Measurements from ENCODE around the gene DGKH.

Gene DGKH

GRCh38 chr13:42041011-42041683, 7.3 kb upstream of the DGKH start:
- H3K4me3 ChIP-seq (ENCODE audit: low read length): peak overlapping the region; percentile 88
- H3K9me3 ChIP-seq (ENCODE audit: control insufficient read depth, insufficient read depth, low read length): no peaks in the 10 kb centered on the region
- H3K27me3 ChIP-seq (ENCODE audit: control insufficient read depth, insufficient read depth, low read length): peaks cover 13% of the 10 kb centered on the region; the same call in 1 of the 2 replicates
- no peak for DNase-seq (ENCODE audit: low read depth, low spot score)
- H3K36me3 ChIP-seq (ENCODE audit: control insufficient read depth, insufficient read depth, low read length): no peaks in the 10 kb centered on the region
- no peak overlapping the region for H3K27ac ChIP-seq (ENCODE audit: low read length)
- H3K4me1 ChIP-seq (ENCODE audit: control insufficient read depth, insufficient read depth, low read length): no peaks in the 10 kb centered on the region
- no CpG with 5 or more reads among the region's 58 CpGs for WGBS (ENCODE audit: insufficient coverage, insufficient read length)

DNA sequence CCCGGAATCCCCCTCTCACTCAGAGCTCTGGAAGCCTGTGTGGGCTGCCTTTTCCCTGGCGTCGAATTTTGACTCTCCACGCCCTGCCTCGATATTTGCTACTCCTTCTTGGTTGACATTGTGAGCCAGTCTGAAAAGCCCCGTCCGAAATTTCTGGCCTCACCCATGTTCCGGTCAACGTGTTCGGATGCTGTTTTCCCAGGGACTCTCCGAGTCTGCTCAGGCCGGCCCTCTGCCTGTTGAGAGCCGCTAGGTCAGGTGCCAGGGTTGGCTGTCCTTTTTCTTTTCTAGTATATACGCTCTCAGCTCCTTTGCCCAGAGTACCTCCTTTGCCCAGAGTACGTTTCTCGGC, 6.8 kb upstream of the DGKH start:
- H3K9me3 ChIP-seq (ENCODE audit: control insufficient read depth, insufficient read depth, low read length): no peaks in the 10 kb centered on the region
- no peak overlapping the region for H3K27ac ChIP-seq (ENCODE audit: low read length)
- peaks cover 13% of the 10 kb centered on the region; the same call in 1 of the 2 replicates for H3K27me3 ChIP-seq (ENCODE audit: control insufficient read depth, insufficient read depth, low read length)
- H3K4me1 ChIP-seq (ENCODE audit: control insufficient read depth, insufficient read depth, low read length): no peaks in the 10 kb centered on the region
- H3K4me3 ChIP-seq (ENCODE audit: low read length): peak overlapping the region; percentile 88
- no peaks in the 10 kb centered on the region for H3K36me3 ChIP-seq (ENCODE audit: control insufficient read depth, insufficient read depth, low read length)
- no peak for DNase-seq (ENCODE audit: low read depth, low spot score)
- WGBS (ENCODE audit: insufficient coverage, insufficient read length): no CpG with 5 or more reads among the region's 16 CpGs

DNA sequence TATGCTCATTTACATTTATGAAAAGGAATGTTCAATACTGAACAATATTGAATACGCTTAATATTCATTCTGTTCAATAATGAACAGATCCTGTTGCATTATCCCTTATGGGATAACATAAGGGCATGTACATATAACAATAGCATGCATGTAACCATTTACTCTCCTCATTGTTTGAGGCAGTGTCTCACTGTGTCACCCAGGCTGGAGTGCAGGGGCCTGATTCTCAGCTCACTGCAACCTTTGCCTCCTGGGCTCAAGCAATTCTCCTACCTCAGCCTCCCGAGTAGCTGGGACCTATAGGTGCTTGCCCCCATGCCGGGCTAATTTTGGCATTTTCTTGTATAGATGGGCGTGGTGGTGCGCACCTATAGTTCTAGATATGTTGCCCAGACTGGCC, 4.8 kb upstream of the DGKH start:
- no peaks in the 10 kb centered on the region for H3K4me1 ChIP-seq (ENCODE audit: control insufficient read depth, insufficient read depth, low read length)
- no peak overlapping the region for H3K4me3 ChIP-seq (ENCODE audit: low read length)
- H3K27me3 ChIP-seq (ENCODE audit: control insufficient read depth, insufficient read depth, low read length): peaks cover 8% of the 10 kb centered on the region; the same call in 1 of the 2 replicates
- H3K36me3 ChIP-seq (ENCODE audit: control insufficient read depth, insufficient read depth, low read length): no peaks in the 10 kb centered on the region
- no CpG with 5 or more reads among the region's 5 CpGs for WGBS (ENCODE audit: insufficient coverage, insufficient read length)
- no peak for DNase-seq (ENCODE audit: low read depth, low spot score)
- H3K27ac ChIP-seq (ENCODE audit: low read length): no peak overlapping the region
- H3K9me3 ChIP-seq (ENCODE audit: control insufficient read depth, insufficient read depth, low read length): no peaks in the 10 kb centered on the region

DNA sequence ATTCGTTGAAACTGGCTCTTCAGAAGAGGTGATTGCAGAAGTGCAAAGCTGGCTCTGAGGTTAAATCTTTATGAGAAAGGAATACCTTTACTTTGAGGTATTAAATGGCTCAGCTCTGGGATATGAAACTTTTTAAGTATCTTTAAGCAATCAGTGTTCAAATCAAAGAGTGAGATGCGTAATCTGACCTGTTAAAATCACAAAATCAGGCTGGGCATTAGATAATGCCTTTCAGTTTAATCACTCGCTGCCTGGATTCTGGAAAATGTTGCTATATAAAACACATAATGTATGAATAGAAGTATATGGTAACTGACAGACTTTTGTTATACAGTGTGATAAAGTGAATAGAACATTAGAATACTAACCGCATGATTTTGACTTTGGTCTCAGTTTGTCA, 2.0 kb upstream of the DGKH start:
- no peaks in the 10 kb centered on the region for H3K9me3 ChIP-seq (ENCODE audit: control insufficient read depth, insufficient read depth, low read length)
- DNase-seq (ENCODE audit: low read depth, low spot score): no peak
- H3K4me3 ChIP-seq (ENCODE audit: low read length): no peak overlapping the region
- no peaks in the 10 kb centered on the region for H3K36me3 ChIP-seq (ENCODE audit: control insufficient read depth, insufficient read depth, low read length)
- WGBS (ENCODE audit: insufficient coverage, insufficient read length): no CpG with 5 or more reads among the region's 4 CpGs
- no peaks in the 10 kb centered on the region for H3K4me1 ChIP-seq (ENCODE audit: control insufficient read depth, insufficient read depth, low read length)
- no peaks in the 10 kb centered on the region for H3K27me3 ChIP-seq (ENCODE audit: control insufficient read depth, insufficient read depth, low read length)
- H3K27ac ChIP-seq (ENCODE audit: low read length): no peak overlapping the region

DNA sequence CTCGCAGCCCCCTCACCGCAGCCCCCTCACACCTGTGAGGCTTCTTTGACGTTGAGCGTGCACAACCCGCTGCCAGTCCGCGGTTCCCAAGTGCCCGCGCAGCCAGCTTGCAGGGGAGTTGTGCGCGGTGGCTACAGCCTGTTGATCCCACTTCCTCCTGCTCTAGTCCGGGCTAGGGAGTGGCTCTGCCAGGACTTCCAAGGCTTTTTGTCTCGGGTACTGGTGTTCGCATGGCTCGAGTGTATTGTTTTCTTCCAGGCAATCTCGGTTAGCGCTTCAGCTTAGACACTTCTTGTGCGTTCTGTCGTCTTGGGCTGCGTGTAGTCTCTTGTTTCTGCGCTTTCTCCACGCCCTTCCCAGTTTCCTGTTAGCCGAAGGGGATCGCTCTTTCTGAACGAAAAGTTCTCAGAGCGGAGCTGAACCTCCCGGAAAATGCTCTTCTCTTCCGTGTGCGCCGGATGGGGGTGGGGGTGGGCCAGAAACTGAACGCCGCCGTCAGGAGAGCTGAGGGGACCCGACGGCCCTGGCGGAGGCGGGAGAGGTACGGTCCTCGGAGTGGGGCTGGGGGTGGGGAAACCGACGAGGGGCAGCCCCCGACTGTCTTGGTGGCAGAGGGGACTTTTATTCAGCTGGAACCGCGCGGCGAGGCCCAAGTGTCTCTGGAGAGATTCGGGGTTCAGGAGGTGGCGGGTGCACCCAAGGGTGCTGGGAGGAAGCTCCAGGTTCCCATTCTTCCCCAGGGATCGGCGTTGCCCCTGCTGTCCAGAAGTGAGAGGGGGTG, 697 bp upstream of the DGKH start:
- Histone ChIP-seq H3K27me3 (ENCODE audit: control insufficient read depth, insufficient read depth, low read length) (no peaks in the 10 kb centered on the region), H3K36me3 (ENCODE audit: control insufficient read depth, insufficient read depth, low read length) (no peaks in the 10 kb centered on the region), H3K27ac (ENCODE audit: low read length) (no peak overlapping the region), H3K9me3 (ENCODE audit: control insufficient read depth, insufficient read depth, low read length) (no peaks in the 10 kb centered on the region), H3K4me3 (ENCODE audit: low read length) (peak overlapping the region; percentile 68; the same call in 1 of the 2 replicates), H3K4me1 (ENCODE audit: control insufficient read depth, insufficient read depth, low read length) (no peaks in the 10 kb centered on the region)
- no CpG with 5 or more reads among the region's 50 CpGs for WGBS (ENCODE audit: insufficient coverage, insufficient read length)
- no peak for DNase-seq (ENCODE audit: low read depth, low spot score)

GRCh38 chr13:42048684-42049453, 421 bp downstream of the DGKH start:
- no peaks in the 10 kb centered on the region for H3K9me3 ChIP-seq (ENCODE audit: control insufficient read depth, insufficient read depth, low read length)

DNA sequence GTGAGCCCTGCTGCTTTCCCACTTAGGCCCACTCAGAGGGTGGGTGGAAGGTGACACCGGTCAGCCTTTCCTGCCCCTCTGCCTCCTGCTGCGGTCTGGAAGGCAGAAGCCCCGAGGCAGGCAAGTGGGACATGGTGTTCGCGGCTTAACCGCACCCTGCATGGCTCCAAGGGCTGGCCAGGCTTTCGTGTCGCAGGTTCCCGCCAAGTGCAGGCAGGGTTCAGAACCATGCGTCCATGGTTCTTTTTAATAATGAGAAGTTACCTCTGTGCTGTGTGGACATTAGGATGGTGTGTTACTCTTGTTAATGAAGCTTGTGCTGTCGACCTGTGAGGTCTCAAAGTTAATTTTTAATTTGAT, 986 bp downstream of the DGKH start:
- H3K9me3 ChIP-seq (ENCODE audit: control insufficient read depth, insufficient read depth, low read length): no peaks in the 10 kb centered on the region
- no peak overlapping the region for H3K27ac ChIP-seq (ENCODE audit: low read length)
- H3K36me3 ChIP-seq (ENCODE audit: control insufficient read depth, insufficient read depth, low read length): no peaks in the 10 kb centered on the region
- WGBS (ENCODE audit: insufficient coverage, insufficient read length): no CpG with 5 or more reads among the region's 11 CpGs
- H3K4me3 ChIP-seq (ENCODE audit: low read length): peak overlapping the region; percentile 38
- DNase-seq (ENCODE audit: low read depth, low spot score): no peak
- no peaks in the 10 kb centered on the region for H3K27me3 ChIP-seq (ENCODE audit: control insufficient read depth, insufficient read depth, low read length)
- no peaks in the 10 kb centered on the region for H3K4me1 ChIP-seq (ENCODE audit: control insufficient read depth, insufficient read depth, low read length)

More at GRCh38 chr13:42048684-42049453, 421 bp downstream of the DGKH start:
- no CpG with 5 or more reads among the region's 91 CpGs for WGBS (ENCODE audit: insufficient coverage, insufficient read length)
- Histone ChIP-seq H3K27me3 (ENCODE audit: control insufficient read depth, insufficient read depth, low read length) (no peaks in the 10 kb centered on the region), H3K36me3 (ENCODE audit: control insufficient read depth, insufficient read depth, low read length) (no peaks in the 10 kb centered on the region), H3K27ac (ENCODE audit: low read length) (no peak overlapping the region), H3K4me3 (ENCODE audit: low read length) (peak overlapping the region; percentile 68), H3K4me1 (ENCODE audit: control insufficient read depth, insufficient read depth, low read length) (no peaks in the 10 kb centered on the region)
- no peak for DNase-seq (ENCODE audit: low read depth, low spot score)

- Histone ChIP-seq H3K4me3 (ENCODE audit: low read length) (no peak overlapping the region), H3K36me3 (ENCODE audit: control insufficient read depth, insufficient read depth, low read length) (no peaks in the 10 kb centered on the region), H3K4me1 (ENCODE audit: control insufficient read depth, insufficient read depth, low read length) (no peaks in the 10 kb centered on the region), H3K27ac (ENCODE audit: low read length) (no peak overlapping the region), H3K27me3 (ENCODE audit: control insufficient read depth, insufficient read depth, low read length) (no peaks in the 10 kb centered on the region), H3K9me3 (ENCODE audit: control insufficient read depth, insufficient read depth, low read length) (no peaks in the 10 kb centered on the region)
- no CpG with 5 or more reads among the region's 5 CpGs for WGBS (ENCODE audit: insufficient coverage, insufficient read length)
- DNase-seq (ENCODE audit: low read depth, low spot score): no peak
These were observed 6.5 kb downstream of the DGKH start for GRCh38 chr13:42054798-42055499.

DNA sequence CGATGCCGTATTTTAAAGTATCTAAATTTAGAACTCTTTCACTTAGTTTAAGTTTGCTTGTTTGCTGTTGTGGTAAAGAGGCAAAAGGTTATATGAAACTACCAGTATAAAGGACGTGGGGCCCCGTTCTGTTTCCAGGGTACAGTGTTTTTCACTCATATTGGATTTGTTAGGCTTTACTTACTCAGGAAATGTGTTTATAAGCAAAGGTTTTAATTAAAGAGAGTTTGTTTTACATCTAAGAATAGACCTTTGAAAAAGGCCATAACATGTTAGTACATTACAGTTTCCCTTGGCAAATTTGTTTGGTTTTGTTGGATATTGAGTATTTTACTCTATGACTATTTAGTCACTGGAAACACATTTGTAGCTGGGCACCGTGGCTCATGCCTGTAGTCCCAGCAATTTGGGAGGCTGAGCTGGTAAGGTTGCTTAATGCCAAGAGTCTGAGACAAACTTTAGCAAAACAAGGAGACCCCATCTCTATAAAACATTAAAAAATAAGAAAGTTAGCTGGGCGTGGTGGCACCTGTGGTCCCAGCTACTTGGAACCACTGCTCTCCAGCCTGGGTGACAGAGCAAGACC, 7.1 kb downstream of the DGKH start:
- no peak for DNase-seq (ENCODE audit: low read depth, low spot score)
- H3K4me3 ChIP-seq (ENCODE audit: low read length): no peak overlapping the region
- H3K27me3 ChIP-seq (ENCODE audit: control insufficient read depth, insufficient read depth, low read length): no peaks in the 10 kb centered on the region
- no peaks in the 10 kb centered on the region for H3K36me3 ChIP-seq (ENCODE audit: control insufficient read depth, insufficient read depth, low read length)
- H3K9me3 ChIP-seq (ENCODE audit: control insufficient read depth, insufficient read depth, low read length): no peaks in the 10 kb centered on the region
- H3K4me1 ChIP-seq (ENCODE audit: control insufficient read depth, insufficient read depth, low read length): no peaks in the 10 kb centered on the region
- H3K27ac ChIP-seq (ENCODE audit: low read length): no peak overlapping the region
- WGBS (ENCODE audit: insufficient coverage, insufficient read length): 100% methylated on average over 2 of the region's 6 CpGs

- H3K9me3 ChIP-seq (ENCODE audit: control insufficient read depth, insufficient read depth, low read length): no peaks in the 10 kb centered on the region
- no peaks in the 10 kb centered on the region for H3K27me3 ChIP-seq (ENCODE audit: control insufficient read depth, insufficient read depth, low read length)
- H3K4me3 ChIP-seq (ENCODE audit: low read length): no peak overlapping the region
- H3K36me3 ChIP-seq (ENCODE audit: control insufficient read depth, insufficient read depth, low read length): no peaks in the 10 kb centered on the region
- no CpG with 5 or more reads among the region's 1 CpG for WGBS (ENCODE audit: insufficient coverage, insufficient read length)
- no peak for DNase-seq (ENCODE audit: low read depth, low spot score)
- H3K27ac ChIP-seq (ENCODE audit: low read length): no peak overlapping the region
- H3K4me1 ChIP-seq (ENCODE audit: control insufficient read depth, insufficient read depth, low read length): no peaks in the 10 kb centered on the region
These were observed 7.7 kb downstream of the DGKH start for GRCh38 chr13:42056146-42056545.

All from iPS DF 6.9 (cell line).